HL-60/S4 treated with retinoic acid at 250 ng/mL for 4 days and 3 days (cell line): Measurements from ENCODE around the gene PTPRK.

Experiments
- in situ Hi-C: fragments of 300-500 bp; cut with MboI; formaldehyde crosslinking; loops from 2 replicates; pipeline ENCODE4 v1.7.0; 2022; ENCODE audit warnings: low sequenced_read_pairs

Gene PTPRK

GRCh38 chr6:128099571-128100197, 420.7 kb downstream of the PTPRK start:
- in situ Hi-C loops = no loop called here

- in situ Hi-C loops = no loop called here
These were observed 422.3 kb downstream of the PTPRK start for GRCh38 chr6:128098000-128098581.

- in situ Hi-C loops = no loop called here
These were observed 423.4 kb downstream of the PTPRK start for GRCh38 chr6:128097009-128097408.

- in situ Hi-C loops = no loop called here
These were observed 425.0 kb downstream of the PTPRK start for GRCh38 chr6:128095362-128095761.

- in situ Hi-C loops = no loop called here
These were observed 441.4 kb downstream of the PTPRK start for GRCh38 chr6:128079021-128079420.

GRCh38 chr6:128078276-128078675, 442.1 kb downstream of the PTPRK start:
- in situ Hi-C loops = no loop called here

GRCh38 chr6:128076843-128077242, 443.6 kb downstream of the PTPRK start:
- in situ Hi-C loops = no loop called here

GRCh38 chr6:128074567-128074966, 445.8 kb downstream of the PTPRK start:
- in situ Hi-C loops = no loop called here

- in situ Hi-C loops = no loop called here
These were observed 447.0 kb downstream of the PTPRK start for GRCh38 chr6:128073389-128073788.

- in situ Hi-C loops = no loop called here
These were observed 449.2 kb downstream of the PTPRK start for GRCh38 chr6:128071212-128071611.

GRCh38 chr6:128070406-128070805, 450.0 kb downstream of the PTPRK start:
- in situ Hi-C loops = no loop called here

GRCh38 chr6:128069188-128069587, 451.2 kb downstream of the PTPRK start:
- in situ Hi-C loops = no loop called here

GRCh38 chr6:128068119-128068479, 452.3 kb downstream of the PTPRK start:
- in situ Hi-C loops = no loop called here

GRCh38 chr6:128067446-128068118, 452.8 kb downstream of the PTPRK start:
- in situ Hi-C loops = no loop called here

- in situ Hi-C loops = no loop called here
These were observed 455.3 kb downstream of the PTPRK start for GRCh38 chr6:128065072-128065471.

GRCh38 chr6:128064540-128064895, 455.9 kb downstream of the PTPRK start:
- in situ Hi-C loops = no loop called here

- in situ Hi-C loops = no loop called here
These were observed 456.4 kb downstream of the PTPRK start for GRCh38 chr6:128063850-128064539.

GRCh38 chr6:128062882-128063603, 457.4 kb downstream of the PTPRK start:
- in situ Hi-C loops = no loop called here

GRCh38 chr6:128057946-128058345, 462.5 kb downstream of the PTPRK start:
- in situ Hi-C loops = no loop called here

- in situ Hi-C loops = no loop called here
These were observed 462.9 kb downstream of the PTPRK start for GRCh38 chr6:128057541-128057940.

GRCh38 chr6:128053109-128053508, 467.3 kb downstream of the PTPRK start:
- in situ Hi-C loops = no loop called here
